NB4 (cell line): Measurements from ENCODE around the gene ARMC12.

Source experiments
- CTCF ChIP-seq: IDR thresholded peaks from one replicate; pipeline ENCODE4 v1.5.1; 2012; ENCODE audit warnings: low read depth, low read length
- MAX ChIP-seq: IDR thresholded peaks from 2 replicates; pipeline ENCODE4 v1.6.1; 2011; ENCODE audit warnings: low read depth, low read length
- MYC ChIP-seq: IDR thresholded peaks from 2 replicates; pipeline ENCODE4 v1.6.1; 2011; ENCODE audit warnings: low read depth, low read length
- POLR2A ChIP-seq: IDR thresholded peaks from 2 replicates; pipeline ENCODE4 v1.6.1; 2011; ENCODE audit warnings: mild to moderate bottlenecking; ENCODE audit not compliant: insufficient read length; ENCODE audit errors: extremely low read depth

GRCh38 chr6:35713006-35713767, 23.6 kb upstream of the ARMC12 start:
- TF ChIP-seq CTCF (no peak), MAX (no peak), POLR2A (no peak), MYC (no peak)
